ENCODE data around the gene NR3C2. TPM values are rescaled to one million over a fixed set of nuclear protein-coding genes. Genes with fewer than 3 reads are reported as not detected.
"Not testable (repeated sequence)": the region's sequence is repeated elsewhere in the genome, so short reads cannot be mapped to it uniquely, and the experiment has no call there.

The NR3C2 gene
- total RNA-seq, 1 experiment from 2014 or later, result not detected

DNA sequence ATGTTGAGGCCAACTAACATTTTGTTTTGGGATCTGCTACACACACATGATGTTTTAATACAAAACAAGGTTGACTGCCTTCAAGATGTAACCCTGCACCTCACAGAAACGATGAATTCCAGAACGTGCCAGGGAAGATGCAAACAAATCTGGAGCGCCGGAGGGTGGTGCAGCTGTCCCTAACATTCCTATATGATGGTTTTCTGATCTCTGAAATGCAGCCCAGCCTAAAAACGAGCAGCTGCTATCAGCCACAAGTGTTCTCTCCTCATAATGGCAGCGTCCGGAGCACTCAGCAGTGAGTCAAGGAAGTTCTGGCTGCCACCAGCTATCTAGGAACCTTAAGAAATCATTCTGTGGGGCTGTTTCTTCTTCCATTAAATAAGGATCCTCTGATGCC lies 333.4 kb downstream of the NR3C2 start:
- no peaks in the 10 kb centered on the region for H3K36me3 ChIP-seq
- no peak for DNase-seq
- no peak overlapping the region for H3K4me3 ChIP-seq
- H3K9me3 ChIP-seq, result no peaks in the 10 kb centered on the region
- no peaks in the 10 kb centered on the region for H3K27me3 ChIP-seq

DNA sequence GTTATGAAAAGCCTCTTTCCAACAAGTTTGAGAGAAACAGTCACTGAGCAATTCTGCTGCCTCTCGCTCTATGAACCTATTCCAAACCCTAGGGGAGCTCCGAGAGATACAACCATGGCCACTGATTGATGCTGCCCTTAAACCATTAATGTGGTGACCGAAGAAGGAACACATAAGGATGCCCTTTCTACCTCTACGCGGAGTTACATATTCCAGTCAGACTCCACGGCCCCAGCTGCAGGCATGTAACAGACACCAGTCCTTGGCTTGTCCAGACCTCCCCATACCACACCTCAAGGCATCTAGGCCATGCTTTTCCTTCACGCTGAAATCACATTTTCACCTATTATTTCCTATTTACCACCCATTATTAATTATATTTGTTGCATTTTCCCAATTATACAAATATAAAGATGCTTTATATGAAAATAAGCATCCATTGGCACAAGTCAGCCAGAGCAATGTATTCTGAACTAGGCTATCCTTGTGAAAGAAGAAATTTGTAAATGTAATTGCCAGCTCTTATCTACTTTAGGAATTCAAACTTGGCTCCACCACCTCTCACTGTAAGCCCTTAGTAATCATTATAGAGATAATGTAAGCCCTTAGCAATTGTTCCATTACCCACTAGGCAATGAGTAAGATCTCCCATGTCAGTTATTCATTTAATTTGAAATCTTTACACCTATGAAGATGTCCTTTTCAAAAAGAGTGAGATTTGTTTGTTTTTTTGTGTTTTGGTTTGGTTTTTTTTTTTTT lies 338.4 kb downstream of the NR3C2 start:
- H3K36me3 ChIP-seq, result no peaks in the 10 kb centered on the region
- H3K4me3 ChIP-seq, result no peak overlapping the region
- no peak for DNase-seq
- no peaks in the 10 kb centered on the region for H3K9me3 ChIP-seq
- H3K27me3 ChIP-seq, result no peaks in the 10 kb centered on the region

DNA sequence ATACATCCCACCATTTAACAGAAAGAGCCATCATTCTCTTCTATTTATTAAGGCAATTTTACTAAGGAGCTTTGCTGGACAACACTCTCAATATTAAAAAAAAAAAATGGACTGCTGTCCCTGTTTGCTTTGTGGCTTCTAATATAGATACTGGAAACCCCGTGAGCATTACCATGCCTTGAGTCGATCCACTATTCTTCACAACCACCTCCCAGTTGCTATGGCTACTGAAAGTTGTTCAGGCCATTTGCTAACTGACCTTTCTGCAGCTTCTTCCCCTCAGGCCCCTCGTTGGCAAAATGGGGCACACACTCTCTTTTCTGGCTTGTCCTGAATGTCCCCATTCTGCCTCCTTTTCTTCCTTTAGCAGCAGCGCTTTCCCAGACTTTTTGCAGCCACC lies 340.4 kb downstream of the NR3C2 start:
- H3K9me3 ChIP-seq, result no peaks in the 10 kb centered on the region
- DNase-seq, result no peak
- H3K36me3 ChIP-seq, result no peaks in the 10 kb centered on the region
- no peaks in the 10 kb centered on the region for H3K27me3 ChIP-seq
- H3K4me3 ChIP-seq, result no peak overlapping the region

DNA sequence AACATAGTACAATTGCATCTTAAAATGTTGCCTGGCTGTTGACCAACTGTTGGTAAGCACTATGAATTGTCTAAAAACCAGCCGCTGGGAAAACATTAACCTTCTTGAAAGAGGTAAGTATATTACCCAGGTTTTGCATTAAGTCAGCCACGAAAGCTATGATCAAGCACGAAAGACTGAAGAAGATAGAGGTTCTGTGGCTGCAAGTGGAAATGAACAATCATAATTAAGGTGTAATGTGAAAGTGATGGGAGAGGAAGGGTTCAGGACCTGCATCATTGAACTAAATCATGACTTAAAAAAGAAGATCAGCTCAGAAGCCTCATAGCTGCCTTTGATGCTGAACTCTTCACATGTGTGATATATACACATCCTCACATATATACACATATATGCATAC lies 341.0 kb downstream of the NR3C2 start:
- Histone ChIP-seq H3K36me3 (no peaks in the 10 kb centered on the region), H3K9me3 (no peaks in the 10 kb centered on the region), H3K4me3 (no peak overlapping the region), H3K27me3 (no peaks in the 10 kb centered on the region)
- no peak for DNase-seq

DNA sequence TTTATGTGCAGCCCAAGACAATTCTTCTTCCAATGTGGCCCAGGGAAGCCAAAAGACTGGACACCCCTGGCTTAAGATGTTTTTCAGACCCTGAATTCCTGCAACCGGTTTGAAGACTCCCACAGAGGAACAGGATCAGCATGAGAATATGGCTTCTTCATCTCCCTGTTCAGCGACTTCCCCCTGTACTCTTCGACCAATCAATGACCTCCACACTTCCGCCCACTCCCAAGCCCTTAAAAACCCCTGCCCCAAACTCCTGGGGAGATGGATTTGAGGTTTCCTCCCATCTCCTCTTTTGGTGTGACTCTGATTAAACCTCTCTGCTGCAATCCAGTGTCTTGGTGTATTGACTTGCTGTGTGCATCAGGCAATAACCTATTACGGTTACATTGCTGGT lies 344.4 kb downstream of the NR3C2 start:
- H3K4me3 ChIP-seq, result no peak overlapping the region
- no peak for DNase-seq
- H3K36me3 ChIP-seq, result no peaks in the 10 kb centered on the region
- H3K9me3 ChIP-seq, result no peaks in the 10 kb centered on the region
- no peaks in the 10 kb centered on the region for H3K27me3 ChIP-seq

DNA sequence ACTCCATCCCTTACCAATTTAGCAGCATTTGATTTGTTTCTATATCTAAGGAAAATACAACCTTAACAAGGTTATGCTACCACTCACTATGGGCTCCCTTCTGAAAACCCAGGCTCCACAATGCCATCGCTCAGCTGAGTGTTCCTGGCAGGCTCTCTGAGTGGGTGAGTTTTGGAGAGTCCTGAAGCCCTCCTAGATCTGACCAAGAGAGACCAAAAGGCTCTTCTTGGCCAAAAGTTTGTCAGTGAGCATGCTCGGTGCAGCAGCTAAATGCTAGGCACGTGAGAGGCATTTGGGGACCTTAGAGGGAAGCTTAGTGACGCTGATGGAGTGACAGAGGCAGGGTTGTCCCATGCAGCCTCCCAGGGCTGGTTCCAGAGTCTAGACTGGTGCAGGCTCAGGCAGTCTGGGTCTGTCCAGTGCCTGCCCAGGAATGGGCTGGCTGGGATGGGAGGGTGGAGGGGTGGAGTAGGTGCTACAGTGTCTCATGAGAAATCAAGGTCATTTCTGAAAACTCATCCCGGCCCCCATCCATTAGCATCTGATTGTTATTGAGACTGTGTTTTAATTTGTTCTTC lies 346.8 kb downstream of the NR3C2 start:
- H3K36me3 ChIP-seq, result no peaks in the 10 kb centered on the region
- H3K4me3 ChIP-seq, result no peak overlapping the region

DNA sequence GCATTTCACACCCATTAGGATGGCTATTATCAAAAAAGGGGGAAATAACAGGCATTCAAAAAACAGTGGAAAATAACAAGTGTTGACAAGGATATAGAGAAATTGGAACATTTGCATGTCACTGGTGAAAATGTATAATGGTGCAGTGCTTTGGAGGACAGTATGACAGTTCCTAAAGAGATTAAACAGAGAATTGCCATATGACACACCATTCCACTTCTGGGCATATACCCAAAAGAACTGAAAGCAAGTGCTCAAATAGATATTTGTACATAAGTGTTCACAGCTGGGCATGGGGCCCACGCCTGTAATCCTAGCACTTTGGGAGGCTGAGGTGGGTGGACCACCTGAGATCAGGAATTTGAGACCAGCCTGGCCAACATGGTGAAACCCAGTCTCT lies 348.1 kb downstream of the NR3C2 start:
- DNase-seq, result no peak
- H3K27me3 ChIP-seq, result no peaks in the 10 kb centered on the region

More for the DNA sequence above, 346.8 kb downstream of the NR3C2 start:
- Histone ChIP-seq H3K27me3 (no peaks in the 10 kb centered on the region), H3K9me3 (no peaks in the 10 kb centered on the region)
- DNase-seq, result no peak

DNA sequence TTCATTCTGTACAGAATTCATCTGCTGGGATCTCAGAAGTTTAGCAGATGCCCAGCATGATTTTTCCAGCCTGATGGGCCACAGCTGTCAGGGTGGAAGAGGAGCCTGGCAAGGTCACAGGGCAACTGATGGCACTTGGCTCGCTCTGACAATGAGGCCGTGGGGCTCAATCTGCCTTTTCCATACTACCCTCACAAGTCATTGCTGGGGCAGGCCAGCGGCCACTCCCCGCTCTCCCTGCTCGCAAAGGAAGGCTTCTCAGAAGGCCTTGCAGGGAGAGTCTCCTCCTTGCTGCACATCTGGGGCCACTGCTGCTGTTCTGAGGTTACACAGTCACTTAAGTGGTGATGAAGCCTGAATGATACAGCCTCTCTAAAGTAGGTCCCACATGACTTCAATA lies 349.1 kb downstream of the NR3C2 start:
- Histone ChIP-seq H3K9me3 (no peaks in the 10 kb centered on the region), H3K36me3 (no peaks in the 10 kb centered on the region), H3K27me3 (no peaks in the 10 kb centered on the region), H3K4me3 (no peak overlapping the region)
- no peak for DNase-seq

More for the DNA sequence above, 348.1 kb downstream of the NR3C2 start:
- H3K9me3 ChIP-seq, result no peaks in the 10 kb centered on the region
- no peaks in the 10 kb centered on the region for H3K36me3 ChIP-seq
- no peak overlapping the region for H3K4me3 ChIP-seq

DNA sequence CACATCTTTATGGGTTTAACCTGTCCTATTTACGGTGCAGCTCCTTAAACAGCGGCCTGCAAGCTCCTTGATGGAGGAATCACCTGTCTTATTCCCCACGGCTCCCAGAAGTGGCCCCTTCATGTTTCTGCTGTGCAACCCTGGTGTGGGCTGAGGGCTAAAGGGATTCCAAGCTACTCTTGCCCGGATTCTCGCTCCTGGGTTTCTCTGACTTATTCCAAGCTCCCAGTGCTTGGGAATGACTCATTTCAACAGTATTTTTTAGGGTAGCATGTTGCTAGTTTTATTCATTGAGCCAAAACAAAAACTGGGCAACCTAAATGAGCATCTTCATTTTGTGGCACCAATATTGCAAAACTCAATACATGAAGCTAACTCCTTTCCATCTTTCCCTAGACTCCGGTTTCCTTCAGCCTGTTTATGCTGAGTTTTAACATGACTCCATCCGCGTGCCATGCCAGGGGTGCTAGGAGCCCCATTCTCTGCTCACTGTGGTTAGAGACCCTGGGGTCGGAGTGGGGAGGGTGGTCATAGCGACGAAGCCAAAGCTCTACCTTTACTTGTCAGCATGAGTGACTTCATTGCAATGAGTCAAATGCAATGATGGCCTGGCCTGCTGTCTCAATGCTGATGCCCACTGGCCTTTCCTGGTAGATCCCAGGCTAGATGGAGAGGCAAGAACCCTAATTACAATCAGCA lies 349.7 kb downstream of the NR3C2 start:
- Histone ChIP-seq H3K27me3 (no peaks in the 10 kb centered on the region), H3K36me3 (no peaks in the 10 kb centered on the region), H3K9me3 (no peaks in the 10 kb centered on the region), H3K4me3 (no peak overlapping the region)
- DNase-seq, result no peak

DNA sequence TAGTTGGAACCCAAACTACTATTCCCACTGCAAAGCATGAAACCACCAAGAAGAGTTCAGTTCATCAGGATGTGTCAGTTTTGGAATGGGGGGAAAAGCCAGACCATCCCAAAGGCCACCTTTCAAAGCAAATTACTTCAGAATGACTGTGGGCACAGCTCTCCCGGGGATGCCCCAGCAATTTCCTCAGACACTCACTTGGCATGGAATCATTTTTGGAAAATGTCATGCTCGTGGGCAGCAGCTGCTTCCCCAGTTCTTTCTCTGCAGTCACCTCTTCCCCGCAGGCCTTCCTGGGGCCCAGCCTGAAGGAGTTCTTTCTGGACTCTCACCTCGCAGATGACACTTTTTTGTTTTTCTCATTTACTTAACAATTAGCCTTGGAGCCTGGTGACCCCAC lies 350.3 kb downstream of the NR3C2 start:
- H3K4me3 ChIP-seq, result no peak overlapping the region
- H3K9me3 ChIP-seq, result no peaks in the 10 kb centered on the region
- DNase-seq, result no peak
- no peaks in the 10 kb centered on the region for H3K36me3 ChIP-seq
- no peaks in the 10 kb centered on the region for H3K27me3 ChIP-seq

DNA sequence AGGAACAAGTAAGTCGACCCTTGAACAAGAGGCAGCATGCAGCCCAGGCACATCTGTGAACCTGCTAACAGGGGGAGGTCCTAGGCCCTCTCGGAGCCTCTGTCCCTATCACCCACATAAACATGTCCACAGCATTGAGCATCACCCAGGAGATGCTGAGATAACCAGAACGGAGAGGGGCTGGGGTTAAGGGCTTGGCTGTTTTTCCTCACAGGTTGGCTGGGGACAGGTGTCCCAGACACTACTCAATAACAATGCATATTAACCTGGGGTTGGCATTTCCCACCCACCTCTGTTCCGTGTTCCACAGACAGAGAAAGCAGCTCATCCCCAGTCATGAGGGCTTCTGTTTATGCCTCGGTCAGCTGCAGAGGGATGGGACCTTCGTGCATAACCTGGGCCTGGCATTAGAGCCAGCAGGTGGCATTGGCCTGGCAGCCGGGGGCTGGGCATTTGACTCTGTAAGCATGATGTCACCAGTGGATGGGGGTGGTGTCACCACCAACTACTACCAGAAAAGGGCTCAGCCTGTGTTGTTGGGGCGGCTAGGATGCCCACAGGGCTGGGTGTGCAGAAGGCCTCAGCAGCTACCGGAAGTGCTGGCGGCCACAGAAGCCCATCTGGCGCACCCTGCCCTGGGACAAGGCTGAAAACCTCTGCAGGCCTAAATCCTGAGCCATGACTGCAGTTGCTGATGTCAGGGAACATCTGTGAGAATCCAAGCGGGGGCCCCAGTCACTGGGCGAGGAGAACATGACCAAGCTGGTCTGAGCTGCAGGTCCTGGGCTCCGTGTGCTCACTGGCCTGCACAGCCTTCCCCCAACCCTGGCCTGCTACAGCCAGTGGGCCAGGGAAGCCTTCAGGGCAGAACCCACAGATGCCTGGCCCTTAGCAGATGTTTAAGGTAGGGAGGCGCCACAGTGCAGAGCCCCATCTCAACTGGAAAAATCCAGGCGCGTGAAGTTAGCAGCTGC lies 351.4 kb downstream of the NR3C2 start:
- H3K4me3 ChIP-seq, result no peak overlapping the region
- DNase-seq, result no peak
- no peaks in the 10 kb centered on the region for H3K36me3 ChIP-seq
- no peaks in the 10 kb centered on the region for H3K9me3 ChIP-seq
- H3K27me3 ChIP-seq, result no peaks in the 10 kb centered on the region

DNA sequence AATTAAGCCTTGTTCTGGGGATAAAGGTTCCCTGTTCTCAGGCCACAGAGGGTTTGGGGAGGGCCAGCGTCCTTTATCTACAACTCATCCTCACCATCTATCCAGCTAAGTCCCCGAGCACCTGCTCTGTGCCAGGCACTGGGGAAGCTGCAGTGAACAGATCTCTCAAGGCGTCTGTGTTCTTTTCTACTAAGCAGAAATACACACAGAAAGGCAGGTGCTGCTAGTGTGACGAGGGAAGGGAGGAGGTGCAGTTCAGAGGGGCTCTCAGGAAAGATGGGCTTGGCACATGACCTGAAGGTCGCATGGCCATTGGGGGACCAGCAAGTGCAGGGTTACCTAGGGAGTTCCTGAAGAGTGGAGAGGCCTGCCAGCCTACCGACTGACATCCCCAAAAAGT lies 352.2 kb downstream of the NR3C2 start:
- no peak for DNase-seq
- Histone ChIP-seq H3K36me3 (no peaks in the 10 kb centered on the region), H3K9me3 (no peaks in the 10 kb centered on the region), H3K4me3 (no peak overlapping the region), H3K27me3 (no peaks in the 10 kb centered on the region)

DNA sequence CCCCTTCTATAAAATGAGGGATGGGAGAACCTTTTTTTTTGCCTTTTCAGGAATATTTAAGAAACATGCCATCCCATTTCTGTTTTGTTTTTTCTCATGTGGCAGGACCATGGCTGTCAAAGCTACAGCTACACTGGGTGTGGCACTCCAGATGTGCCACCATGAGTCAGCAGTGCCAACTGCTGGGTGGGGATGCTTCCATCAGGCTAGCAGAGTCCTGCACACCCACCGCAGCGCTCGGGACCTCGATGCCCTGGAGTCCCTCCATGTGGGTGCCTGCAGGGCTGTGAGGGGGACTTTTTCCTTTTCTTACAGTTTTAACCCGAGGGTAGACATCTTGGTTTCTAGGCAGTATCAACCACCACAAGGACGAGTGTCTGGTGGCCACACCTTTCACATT lies 352.6 kb downstream of the NR3C2 start:
- Histone ChIP-seq H3K4me3 (no peak overlapping the region), H3K27me3 (no peaks in the 10 kb centered on the region), H3K9me3 (no peaks in the 10 kb centered on the region), H3K36me3 (no peaks in the 10 kb centered on the region)
- DNase-seq, result no peak

DNA sequence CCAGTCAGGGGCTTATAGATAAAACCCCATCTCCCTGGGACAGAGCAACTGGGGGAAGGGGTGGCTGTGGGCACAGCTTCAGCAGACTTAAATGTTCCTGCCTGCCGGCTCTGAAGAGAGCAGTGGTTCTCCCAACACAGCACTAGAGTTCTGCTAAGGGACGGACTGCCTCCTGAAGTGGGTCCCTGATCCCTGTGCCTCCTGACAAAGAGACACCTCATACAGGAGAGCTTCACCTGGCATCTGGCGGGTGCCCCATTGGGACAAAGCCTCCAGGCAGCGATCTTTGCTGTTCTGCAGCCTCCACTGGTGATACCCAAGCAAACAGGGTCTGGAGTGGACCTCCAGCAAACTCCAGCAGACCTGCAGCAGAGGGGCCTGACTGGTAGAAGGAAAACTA lies 359.1 kb downstream of the NR3C2 start:
- H3K4me3 ChIP-seq, H3K27me3 ChIP-seq, H3K9me3 ChIP-seq, H3K36me3 ChIP-seq, DNase-seq: not testable (repeated sequence)

DNA sequence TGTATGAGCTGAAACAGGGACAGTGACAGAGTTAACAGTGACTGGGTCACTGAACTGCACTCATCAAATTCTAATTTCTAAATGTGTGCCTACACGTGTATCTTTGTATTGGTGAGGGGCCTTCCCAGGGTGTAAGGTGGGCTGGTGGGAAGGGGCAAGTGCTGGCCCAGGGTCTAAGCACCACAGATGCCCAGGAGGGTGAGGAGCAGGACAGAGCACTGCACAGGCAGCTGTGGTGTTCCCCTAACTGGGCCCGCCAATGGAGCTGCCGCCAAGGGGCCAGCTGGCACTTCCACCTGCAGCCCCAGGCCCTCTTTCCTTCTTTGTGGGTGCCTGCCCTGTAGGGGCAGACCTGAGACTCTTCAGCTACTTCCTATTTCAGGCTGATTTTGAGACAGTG lies 360.5 kb downstream of the NR3C2 start:
- Histone ChIP-seq H3K4me3 (no peak overlapping the region), H3K27me3 (no peaks in the 10 kb centered on the region), H3K36me3 (0 out of 2 replicates have a peak, but pooled peaks cover 3% of the 10 kb centered on the region), H3K9me3 (no peaks in the 10 kb centered on the region)
- no peak for DNase-seq

DNA sequence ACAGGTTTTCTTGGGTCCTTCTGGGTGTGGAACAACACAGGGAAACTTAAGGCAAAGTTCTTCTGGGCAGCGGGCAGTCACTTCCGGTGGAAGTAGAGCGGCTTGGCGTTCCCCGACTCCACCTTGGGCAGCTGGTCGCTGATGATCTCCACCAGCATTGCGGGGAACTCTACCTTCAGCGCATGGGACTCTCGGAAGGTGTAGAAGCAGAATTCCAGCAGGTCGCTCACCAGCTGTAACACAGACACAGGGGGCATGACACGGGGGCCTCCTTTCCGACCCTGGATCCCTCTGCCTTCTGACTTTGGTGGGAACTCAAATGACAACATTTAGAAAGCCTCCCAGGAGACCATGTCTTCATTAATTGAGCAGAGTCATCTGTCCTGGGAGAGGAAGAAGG lies 360.9 kb downstream of the NR3C2 start:
- Histone ChIP-seq H3K27me3 (no peaks in the 10 kb centered on the region), H3K36me3 (0 out of 2 replicates have a peak, but pooled peaks cover 3% of the 10 kb centered on the region), H3K4me3 (no peak overlapping the region), H3K9me3 (no peaks in the 10 kb centered on the region)
- DNase-seq, result no peak

DNA sequence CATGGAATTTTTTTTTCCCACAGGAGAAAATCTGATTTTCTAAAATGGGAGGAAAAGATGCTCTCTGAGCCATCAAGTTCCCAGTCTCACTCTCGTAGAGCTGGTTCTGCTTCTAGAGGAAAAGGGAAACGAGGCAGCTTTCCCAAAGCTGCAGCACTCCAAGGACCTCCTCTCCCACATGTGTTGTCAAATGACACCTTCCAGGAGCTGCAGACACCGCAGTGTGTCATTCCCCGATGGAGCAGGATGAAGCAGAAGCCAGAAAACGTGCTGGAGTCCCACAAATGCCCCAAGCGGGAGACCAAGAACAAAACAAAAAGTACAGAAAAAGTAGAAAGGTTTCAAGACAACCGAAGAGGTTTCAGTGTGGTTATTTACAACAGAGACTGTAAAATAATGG lies 362.3 kb downstream of the NR3C2 start:
- H3K9me3 ChIP-seq, result no peaks in the 10 kb centered on the region
- no peaks in the 10 kb centered on the region for H3K27me3 ChIP-seq
- H3K36me3 ChIP-seq, result 0 out of 2 replicates have a peak, but pooled peaks cover 3% of the 10 kb centered on the region
- DNase-seq, result no peak
- no peak overlapping the region for H3K4me3 ChIP-seq
